Activated naive CD8-positive, alpha-beta T cell treated with anti-CD3 and anti-CD28 coated beads, Interleukin-2, amount 50 U/mL, for 24 hours (primary cell): ENCODE measurements around the gene DNAJC1.
A peak's percentile ranks its signal among the peaks of the same experiment; 100 is the strongest.

ENCODE experiments used
- ATAC-seq: fragments of 150-1000 bp; cut with Tn5 transposase; one replicate; pipeline ENCODE4 v1.10.0; 2021
- DNase-seq: peaks from one replicate; pipeline ENCODE4 v3.0.0; 2021
- H3K27ac Mint-ChIP-seq: one replicate; pipeline ENCODE4 v1.8.0; 2021; ENCODE audit warnings: mild to moderate bottlenecking, mixed read lengths
- H3K27me3 Mint-ChIP-seq: one replicate; pipeline ENCODE4 v1.8.0; 2021; ENCODE audit warnings: mixed read lengths
- H3K36me3 Mint-ChIP-seq: one replicate; pipeline ENCODE4 v1.8.0; 2021; ENCODE audit warnings: low read depth, mixed read lengths
- H3K4me1 Mint-ChIP-seq: one replicate; pipeline ENCODE4 v1.8.0; 2021; ENCODE audit warnings: mixed read lengths
- H3K4me3 Mint-ChIP-seq: one replicate; pipeline ENCODE4 v1.8.0; 2021; ENCODE audit warnings: mild to moderate bottlenecking, moderate library complexity, mixed read lengths
- H3K9me3 Mint-ChIP-seq: one replicate; pipeline ENCODE4 v1.8.0; 2021; ENCODE audit warnings: mixed read lengths

DNAJC1 gene

DNA sequence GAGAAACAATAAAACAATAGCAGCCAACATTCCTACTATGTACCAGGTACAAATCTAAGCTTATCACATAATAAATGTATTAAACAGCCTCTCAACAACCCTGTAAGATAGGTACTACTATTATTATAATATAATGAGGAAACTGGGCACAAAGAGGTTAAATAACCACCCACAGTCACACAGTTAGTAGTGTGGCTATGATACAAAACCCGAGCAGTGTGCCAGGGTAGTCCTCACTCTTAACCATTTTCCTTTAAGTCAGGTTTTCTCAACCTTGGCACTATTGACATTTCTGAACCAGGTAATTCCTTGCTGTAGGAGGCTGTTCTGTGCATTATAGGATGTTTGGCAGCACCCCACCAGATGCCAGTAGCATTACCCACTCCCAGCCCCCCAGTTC is 48.8 kb downstream of the DNAJC1 start:
- ATAC-seq, result no peak
- H3K27me3 Mint-ChIP-seq, result no peaks in the 10 kb centered on the region
- H3K9me3 Mint-ChIP-seq, result no peaks in the 10 kb centered on the region
- no peak overlapping the region for H3K27ac Mint-ChIP-seq
- H3K4me1 Mint-ChIP-seq, result peaks cover 15% of the 10 kb centered on the region
- no peak overlapping the region for H3K4me3 Mint-ChIP-seq
- H3K36me3 Mint-ChIP-seq, result no peaks in the 10 kb centered on the region
- no peak for DNase-seq

DNA sequence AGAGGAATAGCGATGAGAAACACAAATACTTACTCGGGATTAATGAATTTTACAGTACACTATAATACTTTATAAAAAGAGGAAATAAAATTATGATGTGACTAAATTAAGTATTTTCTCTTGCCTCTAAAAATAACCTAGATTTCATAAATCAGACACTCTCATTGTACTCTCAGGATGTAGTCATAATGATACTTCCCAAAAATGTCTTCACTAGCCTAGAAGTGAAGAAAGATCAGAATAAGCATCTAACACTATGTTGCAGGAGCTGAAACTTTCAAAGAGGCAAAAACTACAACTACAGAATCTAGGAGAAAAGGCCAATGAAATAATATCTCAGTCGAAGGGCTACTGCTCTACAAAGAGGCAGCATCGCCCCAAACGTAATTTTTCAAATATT is 49.4 kb downstream of the DNAJC1 start:
- H3K36me3 Mint-ChIP-seq, result no peaks in the 10 kb centered on the region
- ATAC-seq (no peak), DNase-seq (no peak)
- H3K27me3 Mint-ChIP-seq, result no peaks in the 10 kb centered on the region
- H3K4me3 Mint-ChIP-seq, result no peak overlapping the region
- no peak overlapping the region for H3K27ac Mint-ChIP-seq
- peaks cover 15% of the 10 kb centered on the region for H3K4me1 Mint-ChIP-seq
- H3K9me3 Mint-ChIP-seq, result no peaks in the 10 kb centered on the region

DNA sequence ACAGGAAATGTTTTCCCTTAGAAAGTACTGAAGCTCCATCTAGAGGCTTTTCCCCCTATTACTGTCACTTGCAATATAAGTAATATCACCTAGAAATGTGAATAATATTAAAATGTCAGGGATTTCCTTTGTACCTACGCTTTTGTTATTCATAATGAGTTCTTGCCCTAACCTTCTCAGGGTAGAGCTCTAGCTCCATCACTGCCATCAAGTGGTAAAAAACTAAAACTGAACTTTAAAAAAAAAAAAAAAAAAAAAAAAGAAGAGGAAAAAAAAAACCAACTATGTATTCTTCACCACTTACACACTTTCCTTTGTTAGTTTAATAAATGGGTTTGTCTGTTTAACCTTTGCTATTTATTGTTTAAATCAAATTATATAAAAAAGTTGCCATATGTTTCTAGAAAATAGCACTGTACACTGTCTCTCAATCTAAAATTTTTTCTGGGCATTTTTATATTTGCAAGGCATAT is 49.9 kb downstream of the DNAJC1 start:
- peak; percentile 100 for ATAC-seq
- Mint-ChIP-seq H3K4me1 (peaks cover 15% of the 10 kb centered on the region), H3K9me3 (no peaks in the 10 kb centered on the region), H3K27me3 (no peaks in the 10 kb centered on the region), H3K36me3 (no peaks in the 10 kb centered on the region), H3K27ac (no peak overlapping the region), H3K4me3 (no peak overlapping the region)
- no peak for DNase-seq

DNA sequence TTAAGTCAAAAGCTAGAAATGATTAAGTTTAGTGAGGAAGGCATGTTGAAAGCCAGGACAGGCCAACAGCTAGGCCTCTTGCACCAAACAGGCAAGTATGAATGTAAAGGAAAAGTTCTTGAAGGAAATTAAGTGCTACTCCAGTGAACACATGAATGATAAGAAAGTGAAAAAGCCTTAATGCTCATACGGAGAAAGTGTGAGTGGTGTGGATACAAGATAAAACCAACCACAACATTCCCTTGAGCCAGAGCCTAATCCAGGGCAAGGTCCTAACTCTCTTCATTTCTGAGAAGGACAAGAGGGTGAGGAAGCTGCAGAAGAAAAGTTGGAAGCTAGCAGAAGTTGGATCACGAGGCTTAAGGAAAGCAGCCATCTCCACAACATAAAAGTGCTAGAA is 53.0 kb downstream of the DNAJC1 start:
- ATAC-seq, result no peak
- Mint-ChIP-seq H3K9me3 (no peaks in the 10 kb centered on the region), H3K4me3 (no peak overlapping the region), H3K27ac (no peak overlapping the region), H3K36me3 (no peaks in the 10 kb centered on the region), H3K27me3 (no peaks in the 10 kb centered on the region), H3K4me1 (peaks cover 16% of the 10 kb centered on the region)
- DNase-seq, result no peak

DNA sequence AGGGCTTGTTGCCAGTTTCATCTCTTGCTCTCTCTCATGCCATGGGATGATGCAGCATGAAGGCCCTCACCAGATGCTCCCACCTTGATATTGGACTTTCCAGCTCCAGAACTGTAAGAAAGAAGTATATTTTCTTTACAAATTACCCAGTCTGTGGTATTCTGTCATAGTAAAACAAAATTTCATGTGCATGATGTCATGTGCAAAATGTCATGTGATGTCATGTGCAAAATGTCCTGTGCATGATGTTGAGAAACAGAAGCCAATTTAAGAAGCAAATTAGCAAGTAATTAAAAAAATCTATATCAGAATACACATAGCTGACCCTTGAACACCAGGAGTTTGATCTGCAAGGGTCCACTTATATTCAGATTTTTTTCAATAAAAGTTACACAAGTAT is 56.6 kb downstream of the DNAJC1 start:
- Mint-ChIP-seq H3K9me3 (no peaks in the 10 kb centered on the region), H3K4me3 (no peak overlapping the region), H3K27me3 (no peaks in the 10 kb centered on the region), H3K36me3 (no peaks in the 10 kb centered on the region), H3K27ac (no peak overlapping the region), H3K4me1 (peaks cover 13% of the 10 kb centered on the region)
- DNase-seq, result no peak
- ATAC-seq, result no peak

DNA sequence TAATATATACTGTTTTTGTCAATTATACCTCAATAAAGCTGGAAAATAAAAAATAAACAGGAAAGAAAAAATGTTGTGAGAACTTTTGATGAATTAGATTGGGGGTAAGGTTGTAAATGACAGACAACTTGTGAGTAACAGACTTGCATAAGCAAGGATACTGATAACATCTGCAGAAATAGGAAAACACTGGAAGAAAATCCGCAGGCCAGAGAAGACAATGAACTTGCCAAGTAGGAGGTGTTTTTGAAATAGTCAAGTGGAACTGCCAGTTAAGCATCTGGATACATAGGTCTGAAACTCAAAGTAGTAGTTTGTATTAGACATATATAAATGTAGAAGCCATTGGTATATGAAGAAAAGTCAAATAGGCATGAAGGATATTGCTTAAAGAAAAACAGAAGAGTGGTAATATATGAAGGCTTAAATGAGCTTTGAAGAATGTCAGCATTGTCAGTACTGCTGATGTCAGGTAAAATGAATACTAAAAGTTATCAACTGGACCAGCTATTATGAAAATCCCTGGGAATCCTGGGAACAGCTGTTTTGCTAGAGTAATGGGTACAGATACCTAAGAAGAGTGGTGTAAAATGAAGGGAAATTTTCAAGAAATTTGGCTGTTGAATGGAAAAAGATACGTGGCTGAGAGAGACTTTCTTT is 58.7 kb downstream of the DNAJC1 start:
- no peaks in the 10 kb centered on the region for H3K9me3 Mint-ChIP-seq
- peaks cover 11% of the 10 kb centered on the region for H3K4me1 Mint-ChIP-seq
- no peak for DNase-seq
- ATAC-seq, result no peak
- H3K4me3 Mint-ChIP-seq, result no peak overlapping the region
- H3K36me3 Mint-ChIP-seq, result peaks cover 1% of the 10 kb centered on the region
- H3K27ac Mint-ChIP-seq, result no peak overlapping the region
- H3K27me3 Mint-ChIP-seq, result no peaks in the 10 kb centered on the region

DNA sequence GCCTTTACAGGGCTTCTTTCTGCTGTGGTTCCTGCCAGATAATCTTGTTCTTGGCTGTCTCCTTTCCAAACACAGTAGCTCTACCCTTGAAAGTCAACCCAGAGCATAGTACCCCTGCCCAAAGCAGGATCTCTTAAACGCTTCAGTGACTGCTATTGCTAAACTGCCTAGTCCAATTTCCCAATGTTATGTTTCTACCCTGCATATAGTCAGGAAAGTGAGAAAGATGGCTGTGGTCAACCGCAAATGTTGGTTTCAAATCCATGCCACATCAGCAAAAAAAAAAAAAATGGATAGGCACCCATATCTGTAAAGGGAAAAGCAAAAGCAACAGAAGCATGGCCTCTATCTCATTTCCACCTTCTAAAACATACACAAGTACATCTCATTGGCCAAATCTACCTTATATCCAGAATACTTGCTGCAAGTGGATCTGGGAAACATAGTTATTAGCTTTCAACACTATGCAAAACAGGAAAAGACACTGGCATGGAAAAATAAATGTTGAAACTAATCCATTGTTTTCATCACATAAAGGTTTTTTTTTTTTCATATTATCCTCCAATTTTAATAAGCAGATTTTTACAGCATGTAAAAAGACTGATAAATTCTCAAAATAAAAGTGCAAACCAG is 59.8 kb downstream of the DNAJC1 start:
- no peak overlapping the region for H3K27ac Mint-ChIP-seq
- H3K9me3 Mint-ChIP-seq, result peaks cover 5% of the 10 kb centered on the region
- peaks cover 4% of the 10 kb centered on the region for H3K36me3 Mint-ChIP-seq
- ATAC-seq, result no peak
- no peak overlapping the region for H3K4me3 Mint-ChIP-seq
- peaks cover 11% of the 10 kb centered on the region for H3K4me1 Mint-ChIP-seq
- DNase-seq, result no peak
- no peaks in the 10 kb centered on the region for H3K27me3 Mint-ChIP-seq

DNA sequence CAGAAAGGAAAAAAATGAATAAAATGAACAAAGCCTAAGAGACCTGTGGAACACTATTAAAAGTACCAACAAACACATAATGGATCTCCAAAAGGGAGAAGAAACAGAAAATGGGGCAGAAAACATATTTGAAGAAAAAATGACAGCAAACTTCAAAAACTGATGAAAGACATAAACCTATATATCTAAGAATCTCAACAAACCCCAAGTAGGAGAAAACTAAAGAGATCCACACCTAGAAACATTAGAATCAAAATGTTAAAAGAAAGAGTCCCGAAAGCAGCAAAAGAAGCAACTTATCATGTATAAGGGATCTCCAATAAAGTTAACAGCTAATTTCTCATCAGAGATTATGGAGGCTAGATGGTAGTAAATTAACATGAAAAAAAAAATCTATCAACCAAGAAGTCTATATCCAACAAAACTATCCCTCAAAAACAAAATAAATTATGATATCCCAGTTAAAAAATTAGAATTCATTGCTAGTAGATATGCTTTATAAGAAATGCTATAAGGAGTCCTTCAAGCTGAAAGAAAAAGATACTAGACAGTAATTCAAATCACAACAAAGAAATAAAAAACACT is 68.0 kb downstream of the DNAJC1 start:
- peaks cover 23% of the 10 kb centered on the region for H3K36me3 Mint-ChIP-seq
- no peaks in the 10 kb centered on the region for H3K4me1 Mint-ChIP-seq
- no peak overlapping the region for H3K4me3 Mint-ChIP-seq
- no peaks in the 10 kb centered on the region for H3K27me3 Mint-ChIP-seq
- H3K9me3 Mint-ChIP-seq, result peaks cover 23% of the 10 kb centered on the region
- DNase-seq (no peak), ATAC-seq (no peak)
- H3K27ac Mint-ChIP-seq, result no peak overlapping the region

DNA sequence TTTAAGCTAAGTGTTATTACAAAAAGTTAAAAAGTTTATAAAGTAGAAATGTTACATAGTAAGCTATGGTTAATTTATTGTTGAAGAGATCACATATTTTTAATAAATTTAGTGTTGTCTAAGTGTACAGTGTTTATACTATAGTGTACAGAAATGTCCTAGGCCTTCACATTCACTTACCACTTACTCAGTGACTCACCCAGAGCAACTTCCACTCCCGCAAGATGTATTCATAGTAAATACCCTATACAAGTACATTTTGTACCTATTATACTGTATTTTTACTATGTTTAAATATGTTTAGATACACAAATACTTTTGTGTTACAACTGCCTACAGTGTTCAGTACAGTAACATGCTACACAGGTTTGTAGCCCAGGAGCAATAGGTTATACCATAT is 69.2 kb downstream of the DNAJC1 start:
- H3K4me3 Mint-ChIP-seq, result no peak overlapping the region
- DNase-seq, result no peak

DNA sequence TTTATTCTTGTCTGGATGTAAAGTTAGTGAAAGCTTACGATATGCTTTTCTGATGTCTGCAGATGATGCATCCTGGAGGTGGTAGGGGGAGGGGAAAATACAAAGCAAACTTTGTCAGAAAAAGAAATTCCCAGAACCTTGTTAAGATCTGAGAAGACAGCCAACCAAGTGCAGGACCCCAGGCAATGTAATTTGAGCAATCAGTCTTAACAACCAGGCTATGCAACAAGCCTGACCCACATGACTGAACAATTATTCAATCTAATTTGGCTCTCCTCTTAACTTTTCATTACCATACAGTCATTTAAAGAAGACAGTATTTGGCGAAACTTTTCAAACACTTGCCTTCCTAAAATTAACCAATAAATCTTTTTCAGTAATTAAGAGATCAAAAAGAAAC is 74.5 kb downstream of the DNAJC1 start:
- DNase-seq (no peak), ATAC-seq (no peak)
- peaks cover 6% of the 10 kb centered on the region for H3K36me3 Mint-ChIP-seq
- H3K27ac Mint-ChIP-seq, result no peak overlapping the region
- H3K4me1 Mint-ChIP-seq, result no peaks in the 10 kb centered on the region
- H3K27me3 Mint-ChIP-seq, result no peaks in the 10 kb centered on the region
- H3K9me3 Mint-ChIP-seq, result no peaks in the 10 kb centered on the region
- no peak overlapping the region for H3K4me3 Mint-ChIP-seq

More for the DNA sequence above, 69.2 kb downstream of the DNAJC1 start:
- Mint-ChIP-seq H3K4me1 (no peaks in the 10 kb centered on the region), H3K27me3 (no peaks in the 10 kb centered on the region), H3K36me3 (peaks cover 23% of the 10 kb centered on the region), H3K27ac (no peak overlapping the region), H3K9me3 (peaks cover 22% of the 10 kb centered on the region)
- no peak for ATAC-seq

DNA sequence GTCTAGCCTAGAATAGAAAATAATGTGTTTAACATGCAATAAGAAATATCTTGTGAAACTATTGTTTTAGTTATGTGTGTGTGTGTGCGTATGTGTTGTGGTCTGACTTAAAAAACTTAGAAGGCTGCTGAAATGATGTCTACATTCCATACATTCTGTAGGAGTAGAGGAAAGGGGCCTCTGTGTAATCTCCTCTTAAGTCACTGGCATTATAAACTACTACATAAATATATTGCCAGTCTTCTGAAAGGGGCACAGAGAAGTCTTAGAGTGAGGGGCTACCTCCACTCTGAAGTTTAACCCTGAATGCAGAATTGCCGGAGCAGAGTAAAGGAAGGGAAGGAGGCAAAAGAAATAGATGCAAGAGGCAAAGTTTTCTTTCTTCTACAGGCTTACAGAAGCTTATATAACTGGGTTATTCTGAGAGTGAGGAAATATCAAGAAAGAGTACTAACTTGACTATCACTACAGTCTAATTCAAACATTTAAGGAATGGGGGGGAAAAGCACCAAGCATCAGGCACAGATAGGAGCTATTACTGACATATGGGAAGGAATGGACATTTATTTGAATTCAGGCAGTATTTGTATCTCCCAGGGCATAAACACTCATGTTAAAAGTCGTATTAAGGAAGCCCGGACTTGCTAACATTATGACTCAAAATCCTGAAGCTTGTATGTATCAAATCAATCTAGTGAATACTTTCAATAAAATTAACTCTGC is 75.7 kb downstream of the DNAJC1 start:
- DNase-seq, result no peak
- Mint-ChIP-seq H3K27ac (no peak overlapping the region), H3K4me3 (no peak overlapping the region), H3K9me3 (no peaks in the 10 kb centered on the region), H3K4me1 (no peaks in the 10 kb centered on the region), H3K36me3 (peaks cover 6% of the 10 kb centered on the region), H3K27me3 (no peaks in the 10 kb centered on the region)
- ATAC-seq, result no peak

DNA sequence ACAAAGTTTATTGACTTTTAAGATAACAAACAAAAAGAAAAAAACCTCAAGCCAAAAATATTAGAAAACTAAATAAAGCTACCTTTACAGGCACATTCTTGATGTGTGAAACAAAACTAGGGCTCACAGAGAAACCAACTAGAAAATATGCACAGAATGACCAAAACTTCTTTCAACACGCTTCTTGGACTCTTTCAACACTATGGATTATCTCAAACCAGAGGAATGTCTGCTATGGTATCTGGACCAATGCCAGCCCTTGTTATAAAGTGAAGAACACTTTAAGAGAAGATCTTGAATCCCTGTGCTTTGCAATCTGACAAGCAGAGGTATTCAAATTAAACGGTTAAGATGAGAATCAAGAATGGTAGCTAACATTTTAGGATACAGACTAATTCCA is 76.6 kb downstream of the DNAJC1 start:
- DNase-seq (no peak), ATAC-seq (no peak)
- Mint-ChIP-seq H3K9me3 (no peaks in the 10 kb centered on the region), H3K36me3 (peaks cover 6% of the 10 kb centered on the region), H3K27me3 (no peaks in the 10 kb centered on the region), H3K4me1 (no peaks in the 10 kb centered on the region), H3K27ac (no peak overlapping the region), H3K4me3 (no peak overlapping the region)

DNA sequence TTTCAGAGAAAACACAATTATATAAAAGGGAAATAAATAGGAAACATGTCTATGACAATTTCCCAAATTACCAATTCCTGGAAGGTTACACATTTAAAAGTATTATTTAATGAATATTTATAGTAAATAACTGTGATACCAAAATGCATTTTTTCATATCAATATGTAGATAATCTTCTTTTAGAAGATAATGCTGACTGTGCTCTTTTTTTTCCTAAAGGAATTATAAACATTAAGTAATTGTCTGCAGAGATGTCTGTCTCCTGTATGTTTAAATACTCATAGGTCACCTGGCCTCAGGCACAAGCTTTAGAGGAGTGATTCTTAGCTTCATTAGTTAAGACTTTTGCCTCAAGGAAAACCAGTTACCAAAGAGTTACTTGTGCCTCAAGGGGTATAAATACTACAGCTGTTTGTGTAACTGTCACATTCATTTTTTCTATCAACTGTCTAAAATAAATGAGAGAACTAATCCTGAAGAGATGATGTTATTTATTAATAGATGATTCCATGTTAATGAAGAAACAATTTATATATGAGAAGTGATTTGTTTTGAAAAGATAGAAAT is 77.1 kb downstream of the DNAJC1 start:
- Mint-ChIP-seq H3K9me3 (no peaks in the 10 kb centered on the region), H3K27ac (no peak overlapping the region), H3K4me3 (no peak overlapping the region), H3K27me3 (no peaks in the 10 kb centered on the region), H3K36me3 (peaks cover 5% of the 10 kb centered on the region), H3K4me1 (no peaks in the 10 kb centered on the region)
- ATAC-seq (no peak), DNase-seq (no peak)

DNA sequence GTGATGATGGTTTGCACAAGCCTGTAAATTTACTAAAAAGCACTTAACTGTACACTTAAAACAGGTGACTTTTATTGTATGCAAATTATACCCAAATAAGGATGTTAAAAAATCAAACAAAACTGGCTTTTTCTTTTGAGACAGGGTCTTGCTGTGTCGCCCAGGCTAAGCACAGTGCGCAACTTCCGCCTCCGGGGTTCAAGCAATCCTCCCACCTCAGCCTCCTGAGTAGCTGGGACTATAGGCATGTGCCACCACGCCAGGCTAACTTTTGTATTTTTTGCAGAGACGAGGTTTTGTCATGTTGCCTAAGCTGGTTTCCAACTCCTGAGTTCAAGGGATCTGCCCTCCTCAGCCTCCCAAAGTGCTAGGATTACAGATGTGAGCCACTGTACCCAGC is 77.7 kb downstream of the DNAJC1 start:
- no peak for ATAC-seq
- Mint-ChIP-seq H3K27me3 (no peaks in the 10 kb centered on the region), H3K4me1 (no peaks in the 10 kb centered on the region), H3K4me3 (no peak overlapping the region), H3K9me3 (no peaks in the 10 kb centered on the region), H3K36me3 (peaks cover 5% of the 10 kb centered on the region), H3K27ac (no peak overlapping the region)
- no peak for DNase-seq

DNA sequence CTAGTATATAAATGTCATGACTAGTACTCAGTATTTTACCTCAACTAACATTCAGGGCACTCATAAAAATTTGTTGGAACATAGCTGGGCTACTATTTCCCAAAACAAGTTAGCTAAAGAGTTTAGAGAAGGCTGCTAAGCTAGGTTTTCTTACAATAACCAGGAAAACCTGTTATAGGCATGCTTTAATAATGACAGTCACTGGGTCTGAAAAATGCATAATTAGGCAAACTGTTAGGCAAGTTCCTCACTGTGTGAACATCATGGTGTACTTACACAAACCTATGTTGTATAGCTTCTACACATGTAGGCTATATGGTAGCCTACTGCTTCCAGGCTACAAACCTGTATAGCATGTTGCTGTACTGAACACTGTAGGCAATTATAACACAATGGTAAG is 79.0 kb downstream of the DNAJC1 start:
- Mint-ChIP-seq H3K27me3 (no peaks in the 10 kb centered on the region), H3K4me1 (no peaks in the 10 kb centered on the region), H3K4me3 (no peak overlapping the region), H3K9me3 (no peaks in the 10 kb centered on the region), H3K27ac (no peak overlapping the region), H3K36me3 (peaks cover 5% of the 10 kb centered on the region)
- no peak for ATAC-seq
- no peak for DNase-seq
